ENCODE measurements around the gene CADPS.

- TF ChIP-seq POLR2AphosphoS5 (IDR thresholded peaks at IDR 0.05; ENCODE audit: low read depth, low read length) (no peak), TCF12 (IDR thresholded peaks at IDR 0.05) (no peak), SMC3 (IDR thresholded peaks at IDR 0.05; ENCODE audit: low read depth, low read length) (no peak), RXRA (IDR thresholded peaks at IDR 0.05; ENCODE audit: borderline replicate concordance, low read depth) (no peak), ZBTB33 (IDR thresholded peaks at IDR 0.05; ENCODE audit: borderline replicate concordance, low read depth) (no peak), FOXM1 (IDR thresholded peaks at IDR 0.05; ENCODE audit: low read depth) (no peak)
Measured at GRCh38 chr3:62812631-62813030, 62.6 kb downstream of the CADPS start.

Measured in SK-N-SH (cell line).